B cell (primary cell): ENCODE results near the gene CHIT1. TPM values are rescaled to one million over a fixed set of nuclear protein-coding genes. Genes with fewer than 3 reads are reported as not detected.
"Not testable (repeated sequence)": the region's sequence is repeated elsewhere in the genome, so short reads cannot be mapped to it uniquely, and the experiment has no call there.

Experiments
- ATAC-seq: fragments of 200-7000 bp; cut with Tn5 transposase; one replicate; pipeline ENCODE4 v1.10.0; 2021; ENCODE audit warnings: low read depth, mild to moderate bottlenecking, moderate number of reproducible peaks, moderate library complexity
- CTCF ChIA-PET: fragments of 350-600 bp; sonication (Branson Sonifier 250); formaldehyde crosslinking; loops from one replicate; lab custom pipeline; 2021; ENCODE audit warnings: antibody characterized with exemption, inconsistent platforms; lab: Charles Lee
- POLR2A ChIA-PET: fragments of 350-600 bp; sonication (Branson Sonifier 250); formaldehyde crosslinking; loops from one replicate; lab custom pipeline; 2021; ENCODE audit warnings: antibody characterized with exemption; lab: Charles Lee
- DNase-seq: peaks from one replicate; pipeline ENCODE4 v3.0.0; 2013
- H2AFZ ChIP-seq: 2 replicates; pipeline ENCODE4 v1.6.1; 2012; ENCODE audit warnings: mild to moderate bottlenecking, low read depth, low read length; ENCODE audit not compliant: insufficient read depth, poor library complexity, severe bottlenecking
- H3K27ac ChIP-seq, 2 donors: 1 replicate in 1 of 2; 2 replicates in 1 of 2; pipeline ENCODE4 v1.5.1; 2012 to 2013; ENCODE audit warnings: low read length in 2 of 2, mild to moderate bottlenecking in 2 of 2, moderate library complexity in 1 of 2
- H3K27me3 ChIP-seq, 4 experiments: fragments of 200-600 bp in 1 of 4; sonication (generic) in 1 of 4; replicated peaks in 1 of 4; 1 replicate in 2 of 4; 2 replicates in 2 of 4; pipeline versions ENCODE4 v1.6.1 to v1.7.0; 2013 to 2016; ENCODE audit warnings: low read length in 3 of 4, mild to moderate bottlenecking in 2 of 4, mixed read lengths in 1 of 4, moderate library complexity in 1 of 4; ENCODE audit not compliant: insufficient read depth in 4 of 4, control insufficient read depth in 3 of 4; ENCODE audit errors: control extremely low read depth in 1 of 4
- H3K36me3 ChIP-seq, 2 experiments: replicated peaks in 1 of 2; 1 replicate in 1 of 2; 2 replicates in 1 of 2; pipeline versions ENCODE4 v1.6.1 to v1.7.1; 2013; ENCODE audit warnings: low read length in 1 of 2; ENCODE audit not compliant: insufficient read depth in 2 of 2, control insufficient read depth in 1 of 2; ENCODE audit errors: control extremely low read depth in 1 of 2, extremely low read depth in 1 of 2
- H3K4me1 ChIP-seq, 2 donors: fragments of 200-600 bp in 1 of 2; sonication (generic) in 1 of 2; 1 replicate in 1 of 2; 2 replicates in 1 of 2; pipeline versions ENCODE4 v1.5.1 to v1.6.1; 2013 to 2017; ENCODE audit warnings: low read length in 2 of 2; ENCODE audit not compliant: control insufficient read depth in 2 of 2, insufficient read depth in 2 of 2
- H3K4me2 ChIP-seq: replicated peaks from 2 replicates; pipeline ENCODE3; 2012; ENCODE audit warnings: mild to moderate bottlenecking, low read depth, low read length; ENCODE audit not compliant: poor library complexity, severe bottlenecking
- H3K4me3 ChIP-seq, 5 experiments: fragments of 200-600 bp in 1 of 5; sonication (generic) in 1 of 5; 1 replicate in 3 of 5; 2 replicates in 2 of 5; pipeline versions ENCODE4 v1.5.1 to v1.7.0; 2011 to 2016; ENCODE audit warnings: low read length in 4 of 5, mild to moderate bottlenecking in 4 of 5, low read depth in 2 of 5, control low read depth in 1 of 5, moderate library complexity in 1 of 5; ENCODE audit not compliant: insufficient read depth in 1 of 5; ENCODE audit errors: control extremely low read depth in 1 of 5, extremely low read depth in 1 of 5
- H3K79me2 ChIP-seq: fragments of 200-600 bp; sonication (generic); one replicate; pipeline ENCODE4 v1.6.0; 2016; ENCODE audit warnings: low read length; ENCODE audit not compliant: control insufficient read depth, insufficient read depth
- H3K9ac ChIP-seq: fragments of 200-600 bp; sonication (generic); 2 replicates; pipeline ENCODE4 v1.6.1; 2017; ENCODE audit warnings: mild to moderate bottlenecking, low read length, moderate library complexity
- H3K9me3 ChIP-seq, 3 donors: one replicate each; pipeline versions ENCODE4 v1.6.1 to v1.7.1; 2013; ENCODE audit warnings: low read length in 2 of 3; ENCODE audit not compliant: control insufficient read depth in 2 of 3, insufficient read depth in 1 of 3; ENCODE audit errors: control extremely low read depth in 1 of 3
- H4K20me1 ChIP-seq: 2 replicates; pipeline ENCODE4 v1.6.0; 2012; ENCODE audit warnings: mild to moderate bottlenecking, low read length; ENCODE audit not compliant: insufficient read depth, control insufficient read depth, poor library complexity, severe bottlenecking
- H3K27ac Mint-ChIP-seq: one replicate; pipeline ENCODE4 v1.8.0; 2021; ENCODE audit warnings: mixed read lengths
- H3K27me3 Mint-ChIP-seq: one replicate; pipeline ENCODE4 v1.8.0; 2021; ENCODE audit warnings: mixed read lengths
- H3K4me1 Mint-ChIP-seq: one replicate; pipeline ENCODE4 v1.8.0; 2021; ENCODE audit warnings: mixed read lengths
- H3K4me3 Mint-ChIP-seq: one replicate; pipeline ENCODE4 v1.8.0; 2021; ENCODE audit warnings: mixed read lengths
- H3K9me3 Mint-ChIP-seq: one replicate; pipeline ENCODE4 v1.8.0; 2022; ENCODE audit warnings: mixed read lengths; ENCODE audit not compliant: insufficient read depth
- EZH2 ChIP-seq: IDR thresholded peaks from 2 replicates; pipeline ENCODE4 v1.6.1; 2012; ENCODE audit warnings: borderline replicate concordance, low read depth, mild to moderate bottlenecking, moderate library complexity, low read length; ENCODE audit not compliant: insufficient read depth, poor library complexity, severe bottlenecking
- WGBS: methylation state at CpG from one replicate; pipeline ENCODE4 v1.1.5; 2013; ENCODE audit warnings: missing lambda C conversion rate; ENCODE audit not compliant: insufficient coverage; 5-methylcytosine and 5-hydroxymethylcytosine counted together
- intact Hi-C: fragments of 100-400 bp; cut with micrococcal nuclease; formaldehyde crosslinking; loops from one replicate; pipeline ENCODE4 v1.10.0; 2022
- polyA plus RNA-seq: library from polyadenylated mRNA; depleted of rRNA; stranded (reverse); fragments of >200 nt; gene quantifications from 2 replicates; pipeline ENCODE4 v1.2.3, GENCODE V29; 2012
- total RNA-seq, 2 donors: library from RNA; stranded (reverse); fragments of 120-200 nt in 1 of 2; gene quantifications; 1 replicate in 1 of 2; 2 replicates in 1 of 2; pipeline versions ENCODE4 v1.2.3 to v1.2.4, GENCODE V29; 2013 to 2022
- TF ChIP-seq, protein P1 (sequence below): fragments of 200-600 bp; IDR thresholded peaks from one replicate; pipeline ENCODE4 v1.8.0; 2022; ENCODE audit warnings: antibody characterized with exemption, mild to moderate bottlenecking

Gene CHIT1
- total and polyA plus RNA-seq, 2 donors (not counting 1 experiment from before 2014, with no cell fraction given), result 2.0 to 8.2 TPM

DNA sequence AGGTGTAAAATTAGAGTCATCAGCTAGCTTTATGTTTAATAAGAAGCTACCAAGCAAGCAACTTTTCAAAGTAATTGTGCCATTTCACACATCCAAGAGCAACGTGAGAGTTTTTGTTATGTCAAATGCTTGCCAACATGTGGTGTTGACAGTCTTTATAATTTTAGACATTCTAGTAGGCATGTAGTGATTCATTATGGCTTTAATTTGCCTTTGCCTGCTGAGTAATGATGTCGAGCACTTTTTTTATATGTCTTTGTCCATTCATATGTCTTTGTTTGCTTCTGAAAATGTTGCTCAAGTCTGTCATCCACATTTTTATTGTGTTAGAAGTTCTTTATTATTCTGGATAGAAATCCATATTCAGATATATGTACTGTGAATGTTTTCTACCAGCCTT, 21.4 kb upstream of the CHIT1 start:
- Histone ChIP-seq H3K36me3 (no peaks in the 10 kb centered on the region), H3K9me3 (peaks cover 3 to 6% (median 4%) of the 10 kb centered on the region in 3 donors), H3K27me3 (no peaks in the 10 kb centered on the region), H3K79me2 (no peaks in the 10 kb centered on the region), H3K27ac (no peak overlapping the region), H4K20me1 (no peaks in the 10 kb centered on the region), H3K4me3 (no peak overlapping the region), H3K4me1 (no peaks in the 10 kb centered on the region), H3K9ac (no peak overlapping the region), H2AFZ (no peak overlapping the region), H3K4me2 (no peak overlapping the region)
- peaks cover 33% of the 10 kb centered on the region for H3K27me3 Mint-ChIP-seq
- CTCF ChIA-PET, result interaction anchor here (1.6 kb wide), 1 partner anchor 16 kb away, joined by 4 read pairs; no protein-coding TSS in a partner anchor
- H3K4me3 Mint-ChIP-seq, result no peak overlapping the region
- no peaks in the 10 kb centered on the region for H3K4me1 Mint-ChIP-seq
- TF ChIP-seq EZH2, result no peak
- TF ChIP-seq, protein P1, sequence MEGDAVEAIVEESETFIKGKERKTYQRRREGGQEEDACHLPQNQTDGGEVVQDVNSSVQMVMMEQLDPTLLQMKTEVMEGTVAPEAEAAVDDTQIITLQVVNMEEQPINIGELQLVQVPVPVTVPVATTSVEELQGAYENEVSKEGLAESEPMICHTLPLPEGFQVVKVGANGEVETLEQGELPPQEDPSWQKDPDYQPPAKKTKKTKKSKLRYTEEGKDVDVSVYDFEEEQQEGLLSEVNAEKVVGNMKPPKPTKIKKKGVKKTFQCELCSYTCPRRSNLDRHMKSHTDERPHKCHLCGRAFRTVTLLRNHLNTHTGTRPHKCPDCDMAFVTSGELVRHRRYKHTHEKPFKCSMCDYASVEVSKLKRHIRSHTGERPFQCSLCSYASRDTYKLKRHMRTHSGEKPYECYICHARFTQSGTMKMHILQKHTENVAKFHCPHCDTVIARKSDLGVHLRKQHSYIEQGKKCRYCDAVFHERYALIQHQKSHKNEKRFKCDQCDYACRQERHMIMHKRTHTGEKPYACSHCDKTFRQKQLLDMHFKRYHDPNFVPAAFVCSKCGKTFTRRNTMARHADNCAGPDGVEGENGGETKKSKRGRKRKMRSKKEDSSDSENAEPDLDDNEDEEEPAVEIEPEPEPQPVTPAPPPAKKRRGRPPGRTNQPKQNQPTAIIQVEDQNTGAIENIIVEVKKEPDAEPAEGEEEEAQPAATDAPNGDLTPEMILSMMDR, result no peak
- no CpG with 5 or more reads among the region's 2 CpGs for WGBS
- H3K9me3 Mint-ChIP-seq, result peaks cover 7% of the 10 kb centered on the region
- POLR2A ChIA-PET, result no interaction called here
- ATAC-seq (no peak), DNase-seq (no peak)
- intact Hi-C loops, result no loop called here
- no peak overlapping the region for H3K27ac Mint-ChIP-seq

DNA sequence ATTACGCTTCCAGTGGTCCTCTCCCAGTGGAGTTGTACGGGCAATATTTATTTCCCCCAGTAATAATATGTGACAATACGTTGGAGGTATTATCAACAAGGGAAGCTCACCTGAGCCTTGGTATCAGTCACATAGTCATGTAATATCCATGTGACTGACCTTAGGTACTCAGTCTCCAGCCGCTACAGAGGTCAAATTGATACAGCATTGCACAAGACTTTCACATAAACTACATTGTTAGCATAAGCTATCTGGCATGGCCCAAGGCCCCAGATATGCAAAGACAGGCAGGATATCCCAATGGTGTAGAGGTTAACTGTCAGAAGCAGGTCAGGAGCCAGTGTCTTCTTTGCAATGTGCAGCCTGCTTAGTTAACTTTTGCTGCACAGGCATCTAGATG, 15.3 kb upstream of the CHIT1 start:
- Mint-ChIP-seq H3K4me1 (peaks cover 5% of the 10 kb centered on the region), H3K4me3 (no peak overlapping the region), H3K27me3 (peaks cover 40% of the 10 kb centered on the region), H3K9me3 (no peaks in the 10 kb centered on the region), H3K27ac (no peak overlapping the region)
- Histone ChIP-seq H3K79me2 (no peaks in the 10 kb centered on the region), H3K36me3 (no peaks in the 10 kb centered on the region), H4K20me1 (no peaks in the 10 kb centered on the region), H3K27me3 (peaks cover 0 to 2% (median 1%) of the 10 kb centered on the region in 4 experiments), H3K27ac (no peak overlapping the region), H3K4me3 (no peak overlapping the region), H3K9me3 (peaks cover 0 to 9% (median 0%) of the 10 kb centered on the region in 3 donors), H2AFZ (no peak overlapping the region), H3K9ac (no peak overlapping the region), H3K4me2 (no peak overlapping the region), H3K4me1 (no peaks in the 10 kb centered on the region)
- CTCF ChIA-PET, result interaction anchor here (0.6 to 1.6 kb wide), 2 partner anchors 98 to 157 kb away, joined by 3 read pairs; no protein-coding TSS in a partner anchor
- POLR2A ChIA-PET, result no interaction called here
- WGBS, result no CpG with 5 or more reads among the region's 4 CpGs
- no peak for DNase-seq
- no peak for ATAC-seq
- intact Hi-C loops, result no loop called here
- no peak for TF ChIP-seq EZH2
- TF ChIP-seq, protein P1, result no peak

DNA sequence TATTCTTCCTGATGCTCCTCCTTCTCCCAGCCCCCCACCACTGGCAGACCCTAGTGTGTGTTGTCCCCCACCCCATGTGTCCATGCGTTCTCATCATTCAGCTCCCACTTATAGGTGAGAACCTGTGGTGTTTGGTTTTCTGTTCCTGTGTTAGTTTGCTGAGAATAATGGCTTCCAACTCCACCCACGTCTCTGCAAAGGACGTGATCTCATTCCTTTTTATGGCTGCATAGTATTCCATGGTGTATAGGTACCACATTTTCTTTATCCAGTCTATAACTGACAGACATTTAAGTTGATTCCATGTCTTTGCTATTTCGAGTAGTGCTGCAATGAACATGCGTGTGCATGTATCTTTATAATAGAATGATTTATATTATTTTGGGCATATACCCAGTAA, 12.2 kb upstream of the CHIT1 start:
- no CpG with 5 or more reads among the region's 5 CpGs for WGBS
- H3K27ac Mint-ChIP-seq, ATAC-seq, H3K27me3 ChIP-seq, POLR2A ChIA-PET, H3K4me2 ChIP-seq, H3K79me2 ChIP-seq, H3K27ac ChIP-seq, H3K4me3 ChIP-seq, DNase-seq, intact Hi-C loops, H3K4me1 Mint-ChIP-seq, H2AFZ ChIP-seq, H3K9me3 Mint-ChIP-seq, H3K4me3 Mint-ChIP-seq, H3K4me1 ChIP-seq, H3K36me3 ChIP-seq, H3K9ac ChIP-seq, H4K20me1 ChIP-seq: not testable (repeated sequence)
- CTCF ChIA-PET, result interaction anchor here (0.7 kb wide), 1 partner anchor 667 kb away, joined by 3 read pairs; no protein-coding TSS in a partner anchor
- H3K9me3 ChIP-seq, result peaks cover 0 to 10% (median 0%) of the 10 kb centered on the region in 3 donors
- peaks cover 38% of the 10 kb centered on the region for H3K27me3 Mint-ChIP-seq
